ENCODE data around the gene PHKG1. TPM values are rescaled to one million over a fixed set of nuclear protein-coding genes. Genes with fewer than 3 reads are reported as not detected.
"Not testable (repeated sequence)": the region's sequence is repeated elsewhere in the genome, so short reads cannot be mapped to it uniquely, and the experiment has no call there.

Gene PHKG1
- total RNA-seq, 4 donors from 2014 or later: 30.1 to 211 (median 57.2) TPM

DNA sequence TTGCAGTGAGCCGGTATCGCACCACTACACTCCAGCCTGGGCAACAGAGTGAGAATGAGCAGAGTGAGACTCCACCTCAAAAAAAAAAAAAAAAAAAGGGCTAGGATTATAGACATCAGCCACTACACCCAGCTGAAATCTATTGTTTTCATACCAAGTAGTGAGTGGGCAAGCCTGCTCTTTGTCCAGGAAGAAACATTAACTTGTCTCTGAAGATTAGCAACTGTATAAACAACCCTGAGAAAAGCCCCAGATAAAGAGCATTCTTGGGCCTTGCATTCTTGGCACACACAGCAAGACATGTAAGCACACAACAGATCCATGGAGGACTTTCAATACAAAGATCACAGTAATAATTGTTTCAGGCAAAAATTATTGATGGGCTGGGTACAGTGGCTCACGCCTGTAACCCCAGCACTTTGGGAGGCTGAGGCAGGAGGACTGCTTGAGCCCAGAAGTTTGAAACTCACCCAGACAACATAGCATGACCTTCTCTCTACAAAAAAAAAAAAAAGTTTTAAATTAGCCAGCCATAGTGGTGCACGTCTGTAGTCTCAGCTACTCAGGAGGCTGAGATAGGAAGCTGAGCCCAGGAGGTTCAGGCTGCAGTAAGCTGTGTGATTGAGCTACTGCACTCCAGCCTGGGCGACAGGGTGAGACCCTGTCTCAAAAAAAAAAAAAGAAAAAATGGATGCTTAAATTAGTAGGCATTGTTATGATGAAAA is 45.9 kb downstream of the PHKG1 start:
- Histone ChIP-seq H3K9me3 (no peaks in the 10 kb centered on the region), H3K36me3 (peaks cover 0 to 5% of the 10 kb centered on the region in 2 donors), H3K27ac (no peak overlapping the region), H3K4me1 (peaks cover 9 to 12% of the 10 kb centered on the region in 2 donors), H3K27me3 (no peaks in the 10 kb centered on the region), H3K4me3 (no peak overlapping the region)
- in situ Hi-C loops (cut with MboI; ENCODE audit: low sequenced_read_pairs in 4 of 4) (no loop called here), intact Hi-C loops (cut with DNase I; ENCODE audit: low total_unique reads) (no loop called here)
- TF ChIP-seq, protein P1, sequence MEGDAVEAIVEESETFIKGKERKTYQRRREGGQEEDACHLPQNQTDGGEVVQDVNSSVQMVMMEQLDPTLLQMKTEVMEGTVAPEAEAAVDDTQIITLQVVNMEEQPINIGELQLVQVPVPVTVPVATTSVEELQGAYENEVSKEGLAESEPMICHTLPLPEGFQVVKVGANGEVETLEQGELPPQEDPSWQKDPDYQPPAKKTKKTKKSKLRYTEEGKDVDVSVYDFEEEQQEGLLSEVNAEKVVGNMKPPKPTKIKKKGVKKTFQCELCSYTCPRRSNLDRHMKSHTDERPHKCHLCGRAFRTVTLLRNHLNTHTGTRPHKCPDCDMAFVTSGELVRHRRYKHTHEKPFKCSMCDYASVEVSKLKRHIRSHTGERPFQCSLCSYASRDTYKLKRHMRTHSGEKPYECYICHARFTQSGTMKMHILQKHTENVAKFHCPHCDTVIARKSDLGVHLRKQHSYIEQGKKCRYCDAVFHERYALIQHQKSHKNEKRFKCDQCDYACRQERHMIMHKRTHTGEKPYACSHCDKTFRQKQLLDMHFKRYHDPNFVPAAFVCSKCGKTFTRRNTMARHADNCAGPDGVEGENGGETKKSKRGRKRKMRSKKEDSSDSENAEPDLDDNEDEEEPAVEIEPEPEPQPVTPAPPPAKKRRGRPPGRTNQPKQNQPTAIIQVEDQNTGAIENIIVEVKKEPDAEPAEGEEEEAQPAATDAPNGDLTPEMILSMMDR (IDR thresholded peaks at IDR 0.05 in 4 of 5, conservative IDR thresholded peaks at IDR 0.05 in 1 of 5): no peak
- no peak for TF ChIP-seq POLR2A (IDR thresholded peaks at IDR 0.05)
- ATAC-seq (no peak), DNase-seq (no peak)

DNA sequence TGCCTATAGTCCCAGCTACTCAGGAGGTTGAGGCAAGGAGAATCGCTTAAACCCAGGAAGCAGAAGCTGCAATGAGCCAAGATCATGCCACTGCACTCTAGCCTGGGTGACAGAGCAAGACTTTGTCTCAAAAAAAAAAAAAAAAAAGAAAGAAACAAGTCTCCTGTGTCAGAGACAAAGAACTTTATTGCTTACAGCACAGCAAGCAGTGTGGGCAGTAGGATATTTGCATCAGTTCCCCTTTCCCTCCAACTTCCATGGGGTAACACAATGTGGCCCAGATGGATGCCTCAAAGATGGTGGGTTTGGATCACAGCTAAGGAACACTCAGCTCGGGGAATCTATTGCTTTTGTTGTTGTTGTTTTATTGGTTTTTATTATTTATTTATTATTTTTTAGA is 47.0 kb downstream of the PHKG1 start:
- in situ Hi-C loops (cut with MboI; ENCODE audit: low sequenced_read_pairs in 4 of 4); DNase-seq; intact Hi-C loops (cut with DNase I; ENCODE audit: low total_unique reads); ATAC-seq; H3K27ac ChIP-seq; H3K4me3 ChIP-seq; H3K9me3 ChIP-seq; H3K27me3 ChIP-seq; H3K36me3 ChIP-seq: not testable (repeated sequence)
- peaks cover 7 to 11% of the 10 kb centered on the region in 2 donors for H3K4me1 ChIP-seq

DNA sequence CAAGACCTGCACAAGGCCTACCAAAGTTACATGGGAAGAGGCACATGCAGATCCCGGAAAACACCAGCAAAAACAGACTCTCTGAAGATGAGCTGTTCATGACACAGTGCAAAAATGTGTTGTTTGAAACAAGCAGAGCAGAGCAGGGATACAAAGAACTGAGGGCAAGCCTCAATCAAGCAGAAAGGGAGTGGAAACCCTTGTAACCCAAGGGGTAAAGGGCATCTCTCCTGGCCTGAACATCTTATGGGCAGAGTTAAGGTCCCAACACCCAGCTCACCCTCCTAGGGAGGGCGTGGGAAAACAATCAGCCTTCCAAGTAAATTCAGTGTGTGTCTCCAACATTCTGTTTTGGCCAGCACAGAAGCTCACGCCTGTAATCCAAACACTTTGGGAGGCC is 52.0 kb downstream of the PHKG1 start:
- DNase-seq (no peak), ATAC-seq (no peak)
- intact Hi-C loops (cut with DNase I; ENCODE audit: low total_unique reads) (no loop called here), in situ Hi-C loops (cut with MboI; ENCODE audit: low sequenced_read_pairs in 4 of 4) (no loop called here)
- Histone ChIP-seq H3K9me3 (no peaks in the 10 kb centered on the region), H3K4me3 (no peak overlapping the region), H3K36me3 (peaks cover 0 to 5% of the 10 kb centered on the region in 2 donors), H3K4me1 (no peaks in the 10 kb centered on the region), H3K27me3 (no peaks in the 10 kb centered on the region), H3K27ac (no peak overlapping the region)
- no peak for TF ChIP-seq POLR2A (IDR thresholded peaks at IDR 0.05)
- TF ChIP-seq, protein P1 (IDR thresholded peaks at IDR 0.05 in 4 of 5, conservative IDR thresholded peaks at IDR 0.05 in 1 of 5): no peak

DNA sequence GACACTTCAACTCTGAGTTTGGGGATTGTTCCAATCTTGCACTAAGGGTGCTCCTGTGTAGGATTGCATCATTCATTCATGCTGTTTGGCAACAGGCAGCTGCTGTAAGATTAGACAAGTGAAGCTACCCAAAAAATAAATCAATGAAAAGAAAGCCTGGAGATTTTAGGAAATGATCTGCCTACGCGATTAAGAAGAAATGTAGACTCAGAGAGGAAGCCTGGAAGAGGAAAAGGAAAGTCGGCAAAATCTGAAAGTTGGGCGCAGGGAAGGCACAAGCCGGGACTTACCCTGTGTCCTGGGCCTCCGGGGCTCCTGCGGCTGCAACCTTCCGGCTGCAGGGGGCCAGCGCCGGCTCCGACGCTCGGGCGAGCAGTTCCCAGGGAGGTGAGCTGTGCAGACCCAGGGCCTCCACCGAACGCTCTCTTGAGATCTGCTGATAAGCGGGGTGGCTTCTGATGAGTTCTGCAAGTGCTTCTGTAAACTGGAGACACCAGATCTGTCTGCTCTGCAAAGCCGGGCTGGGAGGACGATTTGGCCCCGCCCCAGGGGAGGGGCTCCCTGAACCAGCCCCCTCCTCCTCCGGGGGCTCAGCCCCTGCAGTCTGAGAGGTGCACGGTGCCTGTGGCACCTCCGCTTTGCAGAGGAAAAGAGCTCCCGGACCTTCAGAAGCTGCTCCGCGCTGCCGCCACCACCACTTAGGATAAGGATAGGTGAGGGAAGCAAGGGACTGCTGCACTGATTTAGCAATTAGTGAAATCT is 58.9 kb downstream of the PHKG1 start:
- TF ChIP-seq, protein P1 (IDR thresholded peaks at IDR 0.05 in 4 of 5, conservative IDR thresholded peaks at IDR 0.05 in 1 of 5): peak in 3 of 5 experiments; percentile 14 to 48 (median 19)
- no peak for TF ChIP-seq POLR2A (IDR thresholded peaks at IDR 0.05)
- peak overlapping the region; percentile 57 to 74 (median 68) for H3K4me3 ChIP-seq
- in situ Hi-C loops (cut with MboI; ENCODE audit: low sequenced_read_pairs in 4 of 4) (no loop called here), intact Hi-C loops (cut with DNase I; ENCODE audit: low total_unique reads) (no loop called here)
- no peaks in the 10 kb centered on the region for H3K27me3 ChIP-seq
- ATAC-seq: peak; percentile 65 to 91
- peak overlapping the region in 2 of 4 donors; percentile 10 to 34 for H3K27ac ChIP-seq
- H3K36me3 ChIP-seq: no peaks in the 10 kb centered on the region
- H3K9me3 ChIP-seq: no peaks in the 10 kb centered on the region
- peak; percentile 12 to 23 for DNase-seq
- H3K4me1 ChIP-seq: peaks cover 0 to 5% of the 10 kb centered on the region in 2 donors

DNA sequence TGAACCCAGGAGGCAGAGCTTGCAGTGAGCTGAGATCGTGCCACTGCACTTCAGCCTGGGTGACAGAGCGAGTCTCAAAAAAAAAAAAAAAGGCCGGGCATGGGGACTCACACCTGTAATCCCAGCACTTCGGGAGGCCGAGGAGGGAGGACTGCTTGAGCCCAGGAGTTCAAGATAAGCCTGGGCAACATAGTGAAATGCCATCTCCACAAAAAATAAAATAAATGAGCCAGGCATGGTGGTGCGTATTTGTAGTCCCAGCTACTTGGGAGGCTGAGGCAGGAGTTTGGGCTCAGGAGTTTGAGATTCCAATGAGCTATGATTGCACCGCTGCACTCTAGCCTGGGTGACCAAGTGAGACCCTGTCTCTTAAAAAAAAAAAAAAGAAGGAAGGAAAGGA is 60.2 kb downstream of the PHKG1 start:
- in situ Hi-C loops (cut with MboI; ENCODE audit: low sequenced_read_pairs in 4 of 4); H3K27ac ChIP-seq; H3K36me3 ChIP-seq; ATAC-seq; H3K4me3 ChIP-seq; DNase-seq; H3K9me3 ChIP-seq; H3K4me1 ChIP-seq; intact Hi-C loops (cut with DNase I; ENCODE audit: low total_unique reads); H3K27me3 ChIP-seq: not testable (repeated sequence)

DNA sequence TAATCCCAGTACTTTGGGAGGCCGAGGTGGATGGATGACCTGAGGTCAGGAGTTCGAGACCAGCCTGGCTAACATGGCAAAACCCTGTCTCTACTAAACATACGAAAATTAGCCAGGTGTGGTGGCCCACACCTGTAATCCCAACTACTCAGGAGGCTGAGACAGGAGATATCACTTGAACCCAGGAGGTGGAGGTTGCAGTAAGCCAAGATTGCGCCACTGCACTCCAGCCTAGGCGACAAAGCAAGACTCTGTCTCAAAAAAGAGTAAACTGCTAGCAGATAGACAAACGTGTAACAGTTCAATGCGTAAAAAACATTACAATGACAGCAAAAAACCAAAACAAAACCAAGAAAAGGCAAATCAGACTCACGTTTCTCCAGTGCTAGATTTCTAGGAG is 61.2 kb downstream of the PHKG1 start:
- H3K27me3 ChIP-seq; in situ Hi-C loops (cut with MboI; ENCODE audit: low sequenced_read_pairs in 4 of 4); H3K27ac ChIP-seq; H3K9me3 ChIP-seq; DNase-seq; ATAC-seq; intact Hi-C loops (cut with DNase I; ENCODE audit: low total_unique reads); H3K4me3 ChIP-seq; H3K4me1 ChIP-seq; H3K36me3 ChIP-seq: not testable (repeated sequence)

All from gastrocnemius medialis (tissue), 4 donors.